Stimulated activated effector memory CD8-positive, alpha-beta T cell treated with anti-CD3 and anti-CD28 coated beads, Interleukin-12 subunit alpha, Interleukin-12 subunit beta, amount 100 ng/mL, for 72 hours (primary cell): ENCODE measurements around the gene TRRAP.
A peak's percentile ranks its signal among the peaks of the same experiment; 100 is the strongest.

Experiments used
- ATAC-seq: fragments of 150-1000 bp; cut with Tn5 transposase; 2 replicates; pipeline ENCODE4 v1.10.0; 2021
- DNase-seq, 2 donors: peaks; one replicate each; pipeline ENCODE4 v3.0.0; 2021 to 2022; ENCODE audit warnings: low spot score in 2 of 2
- H3K27ac Mint-ChIP-seq: one replicate; pipeline ENCODE4 v1.8.0; 2022; ENCODE audit warnings: mild to moderate bottlenecking, mixed read lengths
- H3K36me3 Mint-ChIP-seq: one replicate; pipeline ENCODE4 v1.8.0; 2022; ENCODE audit warnings: mild to moderate bottlenecking, mixed read lengths
- H3K4me1 Mint-ChIP-seq: one replicate; pipeline ENCODE4 v1.8.0; 2022; ENCODE audit warnings: mixed read lengths
- H3K4me3 Mint-ChIP-seq: one replicate; pipeline ENCODE4 v1.8.0; 2022; ENCODE audit warnings: mild to moderate bottlenecking, mixed read lengths
- H3K9me3 Mint-ChIP-seq: one replicate; pipeline ENCODE4 v1.8.0; 2022; ENCODE audit warnings: mixed read lengths

The TRRAP gene

GRCh38 chr7:98875501-98875900 is 2.8 kb upstream of the TRRAP start:
- Mint-ChIP-seq H3K4me3 (no peak overlapping the region), H3K9me3 (no peaks in the 10 kb centered on the region), H3K27ac (no peak overlapping the region), H3K4me1 (no peaks in the 10 kb centered on the region), H3K36me3 (peaks cover 20% of the 10 kb centered on the region)
- ATAC-seq (no peak), DNase-seq (no peak)

GRCh38 chr7:98877146-98877545 is 1.2 kb upstream of the TRRAP start:
- peak overlapping the region; percentile 60 for H3K27ac Mint-ChIP-seq
- ATAC-seq: no peak

GRCh38 chr7:98877692-98878364 is 504 bp upstream of the TRRAP start:
- H3K36me3 Mint-ChIP-seq: peaks cover 43% of the 10 kb centered on the region

More at GRCh38 chr7:98877146-98877545, 1.2 kb upstream of the TRRAP start:
- DNase-seq: no peak
- Mint-ChIP-seq H3K36me3 (peaks cover 36% of the 10 kb centered on the region), H3K9me3 (no peaks in the 10 kb centered on the region), H3K4me3 (peak overlapping the region; percentile 88), H3K4me1 (no peaks in the 10 kb centered on the region)

GRCh38 chr7:98879198-98879978 is 1.1 kb downstream of the TRRAP start:
- peak overlapping the region; percentile 97 for H3K27ac Mint-ChIP-seq
- H3K4me1 Mint-ChIP-seq: peaks cover 9% of the 10 kb centered on the region

More at GRCh38 chr7:98877692-98878364, 504 bp upstream of the TRRAP start:
- no peaks in the 10 kb centered on the region for H3K4me1 Mint-ChIP-seq
- peak overlapping the region; percentile 60 for H3K27ac Mint-ChIP-seq
- DNase-seq (no peak), ATAC-seq (no peak)
- H3K4me3 Mint-ChIP-seq: peak overlapping the region; percentile 88
- H3K9me3 Mint-ChIP-seq: no peaks in the 10 kb centered on the region

GRCh38 chr7:98879979-98880315 is 1.6 kb downstream of the TRRAP start:
- Mint-ChIP-seq H3K27ac (peak overlapping the region; percentile 97), H3K4me3 (peak overlapping the region; percentile 88), H3K4me1 (peaks cover 9% of the 10 kb centered on the region), H3K9me3 (no peaks in the 10 kb centered on the region), H3K36me3 (peaks cover 64% of the 10 kb centered on the region)
- no peak for ATAC-seq
- no peak for DNase-seq

More at GRCh38 chr7:98879198-98879978, 1.1 kb downstream of the TRRAP start:
- peak; percentile 32 to 76 for DNase-seq
- Mint-ChIP-seq H3K36me3 (peaks cover 59% of the 10 kb centered on the region), H3K4me3 (peak overlapping the region; percentile 88), H3K9me3 (no peaks in the 10 kb centered on the region)
- peak; percentile 82 for ATAC-seq

- peak overlapping the region; percentile 88 for H3K4me3 Mint-ChIP-seq
- H3K9me3 Mint-ChIP-seq: no peaks in the 10 kb centered on the region
- peaks cover 9% of the 10 kb centered on the region for H3K4me1 Mint-ChIP-seq
- DNase-seq (no peak), ATAC-seq (no peak)
- H3K36me3 Mint-ChIP-seq: peaks cover 69% of the 10 kb centered on the region
- peak overlapping the region; percentile 97 for H3K27ac Mint-ChIP-seq
These were observed 2.2 kb downstream of the TRRAP start for GRCh38 chr7:98880485-98880884.

GRCh38 chr7:98881561-98882315 is 3.4 kb downstream of the TRRAP start:
- peaks cover 9% of the 10 kb centered on the region for H3K4me1 Mint-ChIP-seq
- H3K36me3 Mint-ChIP-seq: peaks cover 72% of the 10 kb centered on the region
- ATAC-seq (no peak), DNase-seq (no peak)
- H3K9me3 Mint-ChIP-seq: no peaks in the 10 kb centered on the region
- peak overlapping the region; percentile 45 for H3K27ac Mint-ChIP-seq
- H3K4me3 Mint-ChIP-seq: no peak overlapping the region

GRCh38 chr7:98884416-98884815 is 6.1 kb downstream of the TRRAP start:
- no peak for DNase-seq
- ATAC-seq: no peak
- H3K4me3 Mint-ChIP-seq: no peak overlapping the region
- no peaks in the 10 kb centered on the region for H3K9me3 Mint-ChIP-seq
- peaks cover 17% of the 10 kb centered on the region for H3K4me1 Mint-ChIP-seq
- no peak overlapping the region for H3K27ac Mint-ChIP-seq
- H3K36me3 Mint-ChIP-seq: peaks cover 90% of the 10 kb centered on the region

GRCh38 chr7:98887038-98887437 is 8.7 kb downstream of the TRRAP start:
- Mint-ChIP-seq H3K36me3 (peaks cover 90% of the 10 kb centered on the region), H3K4me3 (no peak overlapping the region)

GRCh38 chr7:98892609-98893008 is 14.3 kb downstream of the TRRAP start:
- peaks cover 100% of the 10 kb centered on the region for H3K36me3 Mint-ChIP-seq
- no peak overlapping the region for H3K27ac Mint-ChIP-seq
- H3K9me3 Mint-ChIP-seq: no peaks in the 10 kb centered on the region
- H3K4me1 Mint-ChIP-seq: peaks cover 8% of the 10 kb centered on the region
- DNase-seq (no peak), ATAC-seq (no peak)
- no peak overlapping the region for H3K4me3 Mint-ChIP-seq

More at GRCh38 chr7:98887038-98887437, 8.7 kb downstream of the TRRAP start:
- DNase-seq: no peak
- Mint-ChIP-seq H3K9me3 (no peaks in the 10 kb centered on the region), H3K27ac (no peak overlapping the region), H3K4me1 (peaks cover 17% of the 10 kb centered on the region)
- no peak for ATAC-seq

- no peaks in the 10 kb centered on the region for H3K4me1 Mint-ChIP-seq
- no peak overlapping the region for H3K4me3 Mint-ChIP-seq
- H3K27ac Mint-ChIP-seq: no peak overlapping the region
- H3K36me3 Mint-ChIP-seq: peaks cover 100% of the 10 kb centered on the region
- no peak for ATAC-seq
- no peak for DNase-seq
- H3K9me3 Mint-ChIP-seq: no peaks in the 10 kb centered on the region
These were observed 21.5 kb downstream of the TRRAP start for GRCh38 chr7:98899816-98900215.

- Mint-ChIP-seq H3K27ac (no peak overlapping the region), H3K4me3 (no peak overlapping the region), H3K4me1 (no peaks in the 10 kb centered on the region), H3K36me3 (peaks cover 100% of the 10 kb centered on the region), H3K9me3 (no peaks in the 10 kb centered on the region)
- ATAC-seq (no peak), DNase-seq (no peak)
These were observed 22.5 kb downstream of the TRRAP start for GRCh38 chr7:98900815-98901214.

GRCh38 chr7:98902523-98902922 is 24.2 kb downstream of the TRRAP start:
- H3K27ac Mint-ChIP-seq: no peak overlapping the region
- H3K9me3 Mint-ChIP-seq: no peaks in the 10 kb centered on the region
- DNase-seq: no peak
- peaks cover 100% of the 10 kb centered on the region for H3K36me3 Mint-ChIP-seq
- no peaks in the 10 kb centered on the region for H3K4me1 Mint-ChIP-seq
- ATAC-seq: peak; percentile 63
- H3K4me3 Mint-ChIP-seq: no peak overlapping the region

- Mint-ChIP-seq H3K27ac (no peak overlapping the region), H3K9me3 (no peaks in the 10 kb centered on the region), H3K4me1 (no peaks in the 10 kb centered on the region), H3K36me3 (peaks cover 100% of the 10 kb centered on the region), H3K4me3 (no peak overlapping the region)
- no peak for ATAC-seq
- no peak for DNase-seq
These were observed 24.9 kb downstream of the TRRAP start for GRCh38 chr7:98903246-98903645.

GRCh38 chr7:98907570-98907969 is 29.2 kb downstream of the TRRAP start:
- DNase-seq (no peak), ATAC-seq (no peak)
- H3K4me3 Mint-ChIP-seq: no peak overlapping the region
- H3K36me3 Mint-ChIP-seq: peaks cover 100% of the 10 kb centered on the region
- peak overlapping the region; percentile 48 for H3K27ac Mint-ChIP-seq
- H3K9me3 Mint-ChIP-seq: no peaks in the 10 kb centered on the region
- no peaks in the 10 kb centered on the region for H3K4me1 Mint-ChIP-seq
